ENCODE data around the gene RUSF1.

GRCh38 chr16:31513126-31513525, 4.9 kb upstream of the RUSF1 start:
- no peak for TF ChIP-seq CTCF (optimal IDR thresholded peaks at IDR 0.05 in 1 of 3, IDR thresholded peaks at IDR 0.05 in 1 of 3, conservative IDR thresholded peaks at IDR 0.05 in 1 of 3; ENCODE audit: extremely low read depth in 1 of 3, insufficient read depth in 2 of 3, low read length in 3 of 3)
- no peak for TF ChIP-seq EZH2 (IDR thresholded peaks at IDR 0.05; ENCODE audit: low read length)
